GM18508 (cell line): Measurements from ENCODE around the gene PRRC2B.
"Not testable (repeated sequence)": the region's sequence is repeated elsewhere in the genome, so short reads cannot be mapped to it uniquely, and the experiment has no call there.

Experiments
- ATAC-seq: cut with Tn5 transposase; IDR thresholded peaks from one replicate; pipeline ENCODE4 v1.9.1; 2021; ENCODE audit warnings: moderate number of reproducible peaks; ENCODE audit not compliant: insufficient read depth, unreplicated experiment

The PRRC2B gene

GRCh38 chr9:131393622-131394463 lies at the start of gene PRRC2B:
Gene PRRC2B (plus strand): TSS chr9:131394086. CDS start chr9:131430145, 36,059 bp downstream.
- ATAC-seq = no peak

- not testable (repeated sequence) for ATAC-seq
Observed at GRCh38 chr9:131344931-131345535, 48.9 kb upstream of the PRRC2B start.

- no peak for ATAC-seq
Observed at GRCh38 chr9:131346559-131346958, 47.3 kb upstream of the PRRC2B start.

DNA sequence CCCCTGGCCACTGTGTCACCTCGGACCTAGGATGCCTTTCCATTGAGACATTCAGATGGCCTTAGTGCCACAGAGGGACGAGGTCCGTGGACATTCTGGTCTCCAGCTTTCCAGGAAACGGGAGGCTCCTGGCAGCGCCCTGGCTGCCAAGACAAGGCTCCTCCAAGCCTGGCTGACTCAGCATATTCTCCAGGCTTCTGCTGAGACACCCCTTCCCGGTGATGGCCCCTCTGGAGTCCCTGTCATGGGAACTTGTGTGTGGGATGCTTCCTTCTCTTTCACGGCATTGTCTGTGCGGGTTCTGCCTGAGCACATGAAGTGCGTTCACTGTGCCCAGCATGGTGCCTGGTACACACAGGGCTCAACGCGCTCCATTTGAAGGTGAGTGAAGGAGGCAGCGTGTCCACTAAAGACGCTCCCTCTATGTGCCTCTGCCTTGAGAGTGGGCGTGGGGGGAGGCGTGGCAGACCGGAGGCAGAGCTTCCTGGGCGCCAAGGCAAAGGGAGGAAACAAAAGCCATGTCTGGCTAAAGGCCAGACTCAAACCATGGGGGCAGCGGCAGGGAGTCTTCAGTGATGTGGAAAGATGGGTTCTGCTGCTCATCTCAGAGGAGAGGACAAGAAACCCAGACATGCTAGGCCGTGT lies 46.4 kb upstream of the PRRC2B start:
- ATAC-seq = no peak

- ATAC-seq = no peak
Observed at GRCh38 chr9:131348631-131349521, 45.0 kb upstream of the PRRC2B start.

DNA sequence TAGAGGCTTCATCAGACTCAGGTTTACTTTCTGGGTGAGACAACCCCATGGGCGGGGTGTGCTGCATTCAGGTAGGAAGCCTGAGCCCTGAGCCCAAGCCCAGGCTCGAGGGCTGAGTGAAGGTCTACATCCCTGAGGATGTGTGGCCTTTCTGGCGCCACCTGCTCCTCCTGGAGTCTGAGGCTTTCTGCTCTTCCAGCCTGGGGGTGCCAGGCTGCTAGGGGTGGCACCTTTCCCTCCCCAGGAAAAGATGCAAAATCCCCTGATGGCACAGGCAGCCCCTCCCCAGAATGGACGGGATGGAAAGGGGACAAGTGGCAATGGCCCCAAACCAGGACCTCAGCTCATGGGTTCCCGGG lies 44.4 kb upstream of the PRRC2B start:
- ATAC-seq = no peak

- no peak for ATAC-seq
Observed at GRCh38 chr9:131349881-131350563, 43.9 kb upstream of the PRRC2B start.

GRCh38 chr9:131356479-131356878 lies 37.4 kb upstream of the PRRC2B start:
- not testable (repeated sequence) for ATAC-seq

GRCh38 chr9:131358556-131358955 lies 35.3 kb upstream of the PRRC2B start:
- ATAC-seq = no peak

- ATAC-seq = no peak
Observed at GRCh38 chr9:131361202-131361833, 32.6 kb upstream of the PRRC2B start.

DNA sequence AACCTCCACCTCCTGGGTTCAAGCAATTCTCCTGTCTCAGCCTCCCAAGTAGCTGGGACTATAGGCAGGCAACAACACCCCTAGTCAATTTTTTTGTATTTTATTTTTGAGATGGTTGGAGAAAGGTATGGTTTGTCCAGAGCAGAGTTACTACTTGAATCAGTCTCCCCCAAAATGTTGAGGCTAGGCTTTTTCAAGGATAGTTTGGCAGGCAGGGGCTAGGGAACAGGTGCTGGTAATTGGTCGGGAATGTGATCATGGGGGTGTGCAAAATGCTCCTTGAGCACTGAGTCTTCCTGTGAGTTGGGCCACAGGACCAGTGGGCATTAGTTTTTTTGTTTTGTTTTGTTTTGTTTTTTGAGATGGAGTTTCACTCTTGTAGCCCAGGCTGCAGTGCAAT lies 28.3 kb upstream of the PRRC2B start:
- ATAC-seq = no peak

DNA sequence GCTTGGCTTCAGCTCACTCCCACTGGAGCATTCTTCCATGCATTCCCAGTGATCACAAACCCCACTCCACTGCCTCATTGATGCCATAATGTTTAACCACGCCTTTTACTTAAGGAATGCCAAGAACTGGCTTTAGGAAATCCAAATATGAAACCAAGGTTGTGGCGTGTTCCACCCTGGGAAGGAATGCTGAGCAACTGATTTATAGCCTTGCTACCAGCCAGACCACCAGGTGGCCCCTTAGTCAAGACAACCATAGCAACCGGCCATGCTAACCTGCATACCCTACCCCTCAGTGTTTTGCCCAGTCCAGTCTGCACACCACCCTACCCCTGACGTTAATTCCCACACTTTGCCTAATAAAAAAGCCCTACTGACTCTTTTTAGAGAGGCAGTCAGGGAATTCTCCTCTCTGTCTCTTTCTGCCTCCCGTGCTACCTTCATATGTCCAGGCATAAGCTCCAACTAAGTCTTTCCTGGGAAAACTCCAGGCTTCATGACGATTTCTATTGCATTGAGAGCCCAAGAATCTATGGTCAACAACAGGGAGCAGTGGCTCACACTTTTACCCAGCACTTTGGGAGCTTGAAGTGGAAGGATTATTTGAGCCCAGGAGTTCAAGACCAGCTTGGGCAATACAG lies 27.0 kb upstream of the PRRC2B start:
- ATAC-seq = no peak

- ATAC-seq = no peak
Observed at GRCh38 chr9:131367450-131367849, 26.4 kb upstream of the PRRC2B start.

- no peak for ATAC-seq
Observed at GRCh38 chr9:131370638-131371037, 23.2 kb upstream of the PRRC2B start.

DNA sequence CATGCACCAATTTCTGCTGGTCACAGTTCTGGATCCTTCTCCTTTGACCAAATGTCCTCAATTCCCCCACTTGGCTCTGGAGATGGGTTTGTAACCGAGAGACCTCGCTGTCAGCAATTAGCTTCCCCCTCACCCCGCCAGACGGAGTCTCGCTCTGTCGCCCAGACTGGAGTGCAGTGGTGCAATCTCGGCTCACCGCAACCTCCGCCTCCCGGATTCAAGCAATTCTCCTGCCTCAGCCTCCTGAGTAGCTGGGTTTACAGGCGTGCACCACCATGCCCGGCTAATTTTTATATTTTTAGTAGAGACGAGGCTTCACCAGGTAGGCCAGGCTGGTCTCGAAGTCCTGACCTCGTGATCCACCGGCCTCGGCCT lies 21.3 kb upstream of the PRRC2B start:
- ATAC-seq = not testable (repeated sequence)

DNA sequence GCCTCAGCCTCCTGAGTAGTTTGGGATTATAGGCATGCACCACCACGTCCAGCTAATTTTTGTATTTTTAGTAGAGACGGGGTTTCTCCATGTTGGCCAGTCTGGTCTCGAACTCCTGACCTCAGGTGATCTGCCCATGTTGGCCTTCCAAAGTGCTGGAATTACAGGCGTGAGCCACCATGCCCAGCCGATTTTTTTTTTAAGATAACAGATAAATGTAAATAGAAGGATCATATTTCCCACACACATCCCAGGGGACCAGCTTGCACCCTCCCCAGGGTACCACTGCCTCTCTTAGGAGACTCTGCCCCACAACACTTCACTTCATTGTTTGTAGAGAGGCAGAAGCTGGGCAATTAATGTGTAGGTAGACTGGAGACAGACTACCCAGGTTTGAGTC lies 19.2 kb upstream of the PRRC2B start:
- not testable (repeated sequence) for ATAC-seq

DNA sequence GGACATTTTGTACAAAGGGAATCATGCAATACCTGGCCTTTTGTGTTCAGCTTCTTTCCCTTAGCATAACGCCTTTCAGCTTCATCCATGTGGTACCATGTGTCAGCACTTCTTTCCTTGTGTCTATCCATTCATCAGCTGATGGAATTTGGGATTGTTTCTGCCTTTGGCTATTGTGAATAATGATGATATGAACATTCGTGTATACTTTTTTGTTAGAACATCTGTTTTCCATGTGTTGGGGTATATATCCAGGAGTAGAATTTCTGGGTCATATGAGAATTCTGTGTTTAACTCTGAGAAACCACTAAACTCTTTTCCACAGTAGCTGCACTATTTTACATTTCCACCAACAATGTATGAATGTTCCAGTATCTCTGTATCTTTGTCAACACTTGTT lies 14.8 kb upstream of the PRRC2B start:
- no peak for ATAC-seq

- no peak for ATAC-seq
Observed at GRCh38 chr9:131382850-131383729, 10.8 kb upstream of the PRRC2B start.
